ENCODE data around the gene MROH2A.

- TF ChIP-seq POLR2A (IDR thresholded peaks at IDR 0.05), result no peak
- TF ChIP-seq, protein P1, sequence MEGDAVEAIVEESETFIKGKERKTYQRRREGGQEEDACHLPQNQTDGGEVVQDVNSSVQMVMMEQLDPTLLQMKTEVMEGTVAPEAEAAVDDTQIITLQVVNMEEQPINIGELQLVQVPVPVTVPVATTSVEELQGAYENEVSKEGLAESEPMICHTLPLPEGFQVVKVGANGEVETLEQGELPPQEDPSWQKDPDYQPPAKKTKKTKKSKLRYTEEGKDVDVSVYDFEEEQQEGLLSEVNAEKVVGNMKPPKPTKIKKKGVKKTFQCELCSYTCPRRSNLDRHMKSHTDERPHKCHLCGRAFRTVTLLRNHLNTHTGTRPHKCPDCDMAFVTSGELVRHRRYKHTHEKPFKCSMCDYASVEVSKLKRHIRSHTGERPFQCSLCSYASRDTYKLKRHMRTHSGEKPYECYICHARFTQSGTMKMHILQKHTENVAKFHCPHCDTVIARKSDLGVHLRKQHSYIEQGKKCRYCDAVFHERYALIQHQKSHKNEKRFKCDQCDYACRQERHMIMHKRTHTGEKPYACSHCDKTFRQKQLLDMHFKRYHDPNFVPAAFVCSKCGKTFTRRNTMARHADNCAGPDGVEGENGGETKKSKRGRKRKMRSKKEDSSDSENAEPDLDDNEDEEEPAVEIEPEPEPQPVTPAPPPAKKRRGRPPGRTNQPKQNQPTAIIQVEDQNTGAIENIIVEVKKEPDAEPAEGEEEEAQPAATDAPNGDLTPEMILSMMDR (IDR thresholded peaks at IDR 0.05), result no peak
These were observed 51.3 kb downstream of the MROH2A start for GRCh38 chr2:233829193-233830110.

Data from prostate gland (tissue), 2 donors.